ENCODE results near the gene RNF157. TPM values are rescaled to one million over a fixed set of nuclear protein-coding genes. Genes with fewer than 3 reads are reported as not detected.
A peak's percentile ranks its signal among the peaks of the same experiment; 100 is the strongest.

The RNF157 gene
- total RNA-seq, 1 experiment from 2014 or later = 29.3 TPM

- peak overlapping the region; percentile 23 for H3K27ac Mint-ChIP-seq (ENCODE audit: unreplicated experiment)
- peaks cover 28% of the 10 kb centered on the region for H3K36me3 Mint-ChIP-seq (ENCODE audit: insufficient read depth, unreplicated experiment)
- ChIA-PET POLR2A (no interaction called here), CTCF (no interaction called here)
- peak in 1 of 2 experiments; percentile 25 for DNase-seq
- H3K4me3 Mint-ChIP-seq (ENCODE audit: unreplicated experiment) = no peak overlapping the region
- no peaks in the 10 kb centered on the region for H3K9me3 Mint-ChIP-seq (ENCODE audit: unreplicated experiment)
- TF ChIP-seq, protein P1, sequence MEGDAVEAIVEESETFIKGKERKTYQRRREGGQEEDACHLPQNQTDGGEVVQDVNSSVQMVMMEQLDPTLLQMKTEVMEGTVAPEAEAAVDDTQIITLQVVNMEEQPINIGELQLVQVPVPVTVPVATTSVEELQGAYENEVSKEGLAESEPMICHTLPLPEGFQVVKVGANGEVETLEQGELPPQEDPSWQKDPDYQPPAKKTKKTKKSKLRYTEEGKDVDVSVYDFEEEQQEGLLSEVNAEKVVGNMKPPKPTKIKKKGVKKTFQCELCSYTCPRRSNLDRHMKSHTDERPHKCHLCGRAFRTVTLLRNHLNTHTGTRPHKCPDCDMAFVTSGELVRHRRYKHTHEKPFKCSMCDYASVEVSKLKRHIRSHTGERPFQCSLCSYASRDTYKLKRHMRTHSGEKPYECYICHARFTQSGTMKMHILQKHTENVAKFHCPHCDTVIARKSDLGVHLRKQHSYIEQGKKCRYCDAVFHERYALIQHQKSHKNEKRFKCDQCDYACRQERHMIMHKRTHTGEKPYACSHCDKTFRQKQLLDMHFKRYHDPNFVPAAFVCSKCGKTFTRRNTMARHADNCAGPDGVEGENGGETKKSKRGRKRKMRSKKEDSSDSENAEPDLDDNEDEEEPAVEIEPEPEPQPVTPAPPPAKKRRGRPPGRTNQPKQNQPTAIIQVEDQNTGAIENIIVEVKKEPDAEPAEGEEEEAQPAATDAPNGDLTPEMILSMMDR (IDR thresholded peaks at IDR 0.05; ENCODE audit: insufficient read depth in 1 of 2, low read depth in 1 of 2, low read length in 1 of 2, severe bottlenecking in 1 of 2, unreplicated experiment in 1 of 2) = no peak
- H3K9me3 ChIP-seq = no peaks in the 10 kb centered on the region
- no peaks in the 10 kb centered on the region for H3K36me3 ChIP-seq (ENCODE audit: control insufficient read depth, insufficient read depth, low read length)
- H3K27me3 ChIP-seq (replicated peaks; ENCODE audit: control insufficient read depth, insufficient read depth, low read length) = no peaks in the 10 kb centered on the region
- intact Hi-C loops (cut with micrococcal nuclease; ENCODE audit: unreplicated experiment) = no loop called here
- no TSS peak for BruUV-seq (replicated peaks)
- peaks cover 57% of the 10 kb centered on the region for H3K4me1 Mint-ChIP-seq (ENCODE audit: low read depth, unreplicated experiment)
- H3K27me3 Mint-ChIP-seq (ENCODE audit: insufficient read depth, unreplicated experiment) = no peaks in the 10 kb centered on the region
- no peak overlapping the region for H3K4me3 ChIP-seq (ENCODE audit: low read depth, low read length)
- H3K4me1 ChIP-seq = peaks cover 87% of the 10 kb centered on the region
Observed at GRCh38 chr17:76136276-76137000, 103.9 kb downstream of the RNF157 start.

DNA sequence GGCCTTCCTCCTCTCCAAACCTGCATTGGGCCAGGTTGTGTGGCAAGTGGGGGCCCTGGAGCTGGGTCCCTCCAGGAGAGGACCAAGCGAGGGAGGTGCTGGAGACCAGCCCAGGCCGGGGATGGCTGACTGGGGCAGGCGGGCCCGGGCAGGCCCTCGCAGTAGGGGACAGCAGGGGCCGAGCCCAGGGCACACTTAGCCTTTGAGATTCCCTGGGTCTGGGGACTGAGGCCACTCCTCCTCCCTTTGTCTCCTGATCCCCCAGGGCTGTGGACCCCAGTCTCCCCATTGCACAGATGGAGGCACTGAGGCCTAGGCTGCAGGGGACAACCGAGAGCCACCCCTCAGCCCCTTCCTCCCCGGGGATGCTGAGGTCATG is 104.5 kb downstream of the RNF157 start:
- Mint-ChIP-seq H3K27me3 (ENCODE audit: insufficient read depth, unreplicated experiment) (no peaks in the 10 kb centered on the region), H3K4me1 (ENCODE audit: low read depth, unreplicated experiment) (peaks cover 63% of the 10 kb centered on the region), H3K4me3 (ENCODE audit: unreplicated experiment) (no peak overlapping the region), H3K27ac (ENCODE audit: unreplicated experiment) (peak overlapping the region; percentile 23), H3K9me3 (ENCODE audit: unreplicated experiment) (no peaks in the 10 kb centered on the region), H3K36me3 (ENCODE audit: insufficient read depth, unreplicated experiment) (peaks cover 21% of the 10 kb centered on the region)
- Histone ChIP-seq H3K27me3 (replicated peaks; ENCODE audit: control insufficient read depth, insufficient read depth, low read length) (no peaks in the 10 kb centered on the region), H3K4me3 (ENCODE audit: low read depth, low read length) (no peak overlapping the region), H3K36me3 (ENCODE audit: control insufficient read depth, insufficient read depth, low read length) (no peaks in the 10 kb centered on the region), H3K9me3 (no peaks in the 10 kb centered on the region), H3K4me1 (peaks cover 93% of the 10 kb centered on the region)
- intact Hi-C loops (cut with micrococcal nuclease; ENCODE audit: unreplicated experiment) = no loop called here
- CTCF ChIA-PET = no interaction called here
- POLR2A ChIA-PET = no interaction called here
- DNase-seq = no peak
- TF ChIP-seq, protein P1 (IDR thresholded peaks at IDR 0.05; ENCODE audit: insufficient read depth in 1 of 2, low read depth in 1 of 2, low read length in 1 of 2, severe bottlenecking in 1 of 2, unreplicated experiment in 1 of 2) = no peak
- BruUV-seq (replicated peaks) = no TSS peak

- Histone ChIP-seq H3K9me3 (no peaks in the 10 kb centered on the region), H3K27me3 (replicated peaks; ENCODE audit: control insufficient read depth, insufficient read depth, low read length) (no peaks in the 10 kb centered on the region), H3K4me1 (peaks cover 94% of the 10 kb centered on the region), H3K36me3 (ENCODE audit: control insufficient read depth, insufficient read depth, low read length) (no peaks in the 10 kb centered on the region), H3K4me3 (ENCODE audit: low read depth, low read length) (no peak overlapping the region)
- peaks cover 69% of the 10 kb centered on the region for H3K4me1 Mint-ChIP-seq (ENCODE audit: low read depth, unreplicated experiment)
- H3K27ac Mint-ChIP-seq (ENCODE audit: unreplicated experiment) = peak overlapping the region; percentile 23
- CTCF ChIA-PET = interaction anchor here (0.5 to 0.7 kb wide), 3 partner anchors 14 to 18 kb away, joined by 3 to 11 read pairs (median 4); no protein-coding TSS in a partner anchor
- H3K9me3 Mint-ChIP-seq (ENCODE audit: unreplicated experiment) = no peaks in the 10 kb centered on the region
- H3K36me3 Mint-ChIP-seq (ENCODE audit: insufficient read depth, unreplicated experiment) = peaks cover 16% of the 10 kb centered on the region
- no peak overlapping the region for H3K4me3 Mint-ChIP-seq (ENCODE audit: unreplicated experiment)
- no peaks in the 10 kb centered on the region for H3K27me3 Mint-ChIP-seq (ENCODE audit: insufficient read depth, unreplicated experiment)
- intact Hi-C loops (cut with micrococcal nuclease; ENCODE audit: unreplicated experiment) = no loop called here
- DNase-seq = no peak
- no TSS peak for BruUV-seq (replicated peaks)
- TF ChIP-seq, protein P1 (IDR thresholded peaks at IDR 0.05; ENCODE audit: insufficient read depth in 1 of 2, low read depth in 1 of 2, low read length in 1 of 2, severe bottlenecking in 1 of 2, unreplicated experiment in 1 of 2) = no peak
- POLR2A ChIA-PET = no interaction called here
Observed at GRCh38 chr17:76134911-76135809, 105.1 kb downstream of the RNF157 start.

All from Caco-2 (cell line).